Measurements from ENCODE around the gene PITPNC1.

- TF ChIP-seq POLR2A (IDR thresholded peaks at IDR 0.05) (no peak), CTCF (IDR thresholded peaks at IDR 0.05) (no peak)
Observed at GRCh38 chr17:67461876-67462275, 84.8 kb downstream of the PITPNC1 start.

Data from adrenal gland (tissue), 5 donors.